Activated T-cell treated with anti-CD3 and anti-CD28 coated beads, Interleukin-2, amount 50 U/mL, for 48 hours (primary cell): ENCODE results near the gene SP4.

ENCODE experiments used
- DNase-seq, 2 experiments: peaks; one replicate each; pipeline ENCODE4 v3.0.0-alpha.2; 2020

Gene SP4

DNA sequence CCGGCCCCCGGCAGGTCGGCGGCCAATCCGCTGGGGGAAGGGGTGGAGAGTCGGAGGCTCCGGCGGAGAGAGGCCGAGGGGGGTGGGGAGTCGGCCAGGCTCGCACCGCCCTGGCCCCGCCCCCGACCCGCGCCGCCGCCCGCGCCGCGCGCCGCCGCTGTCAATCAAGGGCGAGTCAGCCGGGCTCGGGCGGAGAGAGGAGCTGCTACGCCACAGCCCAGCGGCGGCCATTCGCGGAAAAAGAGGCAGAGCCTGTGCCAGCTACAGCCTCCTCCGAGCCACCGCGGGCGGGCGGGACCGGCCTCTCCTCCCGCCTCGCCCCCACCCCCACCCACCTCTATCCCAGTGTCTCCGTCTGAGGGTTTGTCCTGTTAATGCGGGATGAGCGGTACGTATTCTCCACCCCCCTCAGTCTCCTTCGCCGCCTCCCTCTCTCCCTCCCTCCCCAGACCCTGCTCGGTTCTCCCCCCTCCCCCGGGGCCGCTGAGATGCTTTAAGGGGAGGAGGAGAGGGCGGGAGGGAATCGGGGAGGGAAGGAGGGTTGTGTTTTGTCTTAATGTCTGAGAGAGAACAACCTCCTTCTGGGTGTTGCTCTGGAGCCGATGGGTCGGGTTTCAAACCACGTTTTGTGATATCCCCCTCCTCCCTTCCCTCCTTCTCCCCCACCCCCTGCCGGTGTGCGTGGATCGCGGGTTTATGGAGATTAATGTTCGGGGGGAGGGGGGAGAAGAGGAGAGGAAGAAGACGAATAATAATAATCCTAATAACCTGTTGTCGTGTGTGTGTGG is at the start of gene SP4:
TSS of gene SP4 (plus strand) at position 213 of the 788 bp plus-strand sequence. CDS start at position 382, 169 bp downstream.
- DNase-seq = peak; percentile 96 to 97

DNA sequence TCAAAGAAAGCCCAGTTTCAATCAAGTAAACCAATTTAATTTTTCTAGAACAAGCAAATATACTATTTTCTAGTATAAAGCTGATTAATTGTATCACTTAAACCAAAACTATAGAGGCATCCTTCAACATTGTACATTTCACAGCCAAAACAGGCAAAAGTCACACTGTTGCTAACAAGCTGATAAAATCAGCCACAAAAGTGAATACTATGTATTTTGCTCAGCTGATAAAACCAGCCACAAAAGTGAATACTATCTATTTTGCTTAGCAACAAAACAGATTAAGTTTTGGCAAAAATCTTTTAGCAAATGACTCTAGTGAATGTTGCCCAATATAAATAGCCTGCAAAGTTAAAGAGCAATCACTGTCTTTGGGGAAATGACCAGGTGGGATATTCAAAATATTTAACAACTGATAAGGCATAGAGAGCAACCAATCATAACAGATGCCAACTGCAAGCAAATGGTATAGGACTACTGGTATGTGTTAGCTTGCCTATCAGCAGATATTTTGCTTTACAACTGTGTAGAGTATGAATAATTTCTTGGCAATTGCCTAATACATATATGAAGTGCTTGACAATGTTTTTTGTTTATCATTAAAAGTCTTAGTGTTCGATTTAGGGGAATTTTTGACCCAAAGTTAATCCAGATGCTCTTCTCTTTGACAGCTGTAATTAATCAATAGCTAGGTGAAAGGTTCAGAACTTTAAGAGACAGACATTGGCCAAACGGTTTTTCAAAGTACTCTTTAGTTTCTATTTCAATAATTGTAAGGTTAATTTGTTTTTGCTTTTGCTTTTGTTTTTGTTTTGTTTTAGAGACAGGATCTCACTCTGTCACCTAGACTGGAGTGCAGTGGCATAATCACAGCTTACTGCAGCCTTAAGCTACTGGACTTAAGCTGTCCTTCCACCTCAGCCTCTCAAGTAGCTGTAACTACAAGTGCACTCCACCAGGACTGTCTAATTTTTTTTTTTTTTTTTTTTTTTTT is 44.4 kb upstream of the SP4 start:
- DNase-seq = no peak

DNA sequence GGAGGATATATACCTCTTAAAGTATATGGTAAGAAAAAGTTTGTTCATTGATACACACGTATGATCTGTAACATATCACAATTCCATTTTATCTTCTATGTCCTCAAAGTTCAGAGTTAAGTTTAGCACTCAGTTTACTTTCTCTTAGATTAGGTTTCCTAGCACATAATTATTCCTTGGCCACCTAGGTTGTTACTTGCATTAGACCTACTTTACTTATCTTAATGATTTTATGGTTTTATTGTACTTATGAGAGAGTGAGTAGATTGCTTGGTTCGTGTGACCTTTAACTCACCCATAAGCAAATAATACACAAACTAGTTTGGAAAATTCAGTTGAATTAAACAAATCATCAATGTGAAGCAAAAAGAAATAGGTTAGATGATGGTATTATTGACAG is 33.9 kb upstream of the SP4 start:
- no peak for DNase-seq

DNA sequence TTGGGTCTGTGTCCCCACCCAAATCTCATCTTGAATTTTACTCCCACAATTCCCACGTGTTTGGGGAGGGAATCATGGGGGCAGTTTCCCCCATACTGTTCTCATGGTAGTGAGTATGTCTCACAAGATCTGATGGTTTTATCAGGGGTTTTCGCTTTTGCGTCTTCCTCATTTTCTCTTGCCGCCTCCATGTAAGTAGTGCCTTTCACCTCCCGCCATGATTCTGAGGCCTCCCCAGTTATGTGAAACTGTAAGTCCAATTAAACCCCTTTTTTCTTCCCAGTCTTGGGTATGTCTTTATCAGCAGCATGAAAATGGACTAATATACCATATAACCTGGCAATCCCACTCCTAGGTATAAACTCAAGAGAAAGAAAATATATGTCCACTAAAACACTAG is 25.9 kb upstream of the SP4 start:
- no peak for DNase-seq

DNA sequence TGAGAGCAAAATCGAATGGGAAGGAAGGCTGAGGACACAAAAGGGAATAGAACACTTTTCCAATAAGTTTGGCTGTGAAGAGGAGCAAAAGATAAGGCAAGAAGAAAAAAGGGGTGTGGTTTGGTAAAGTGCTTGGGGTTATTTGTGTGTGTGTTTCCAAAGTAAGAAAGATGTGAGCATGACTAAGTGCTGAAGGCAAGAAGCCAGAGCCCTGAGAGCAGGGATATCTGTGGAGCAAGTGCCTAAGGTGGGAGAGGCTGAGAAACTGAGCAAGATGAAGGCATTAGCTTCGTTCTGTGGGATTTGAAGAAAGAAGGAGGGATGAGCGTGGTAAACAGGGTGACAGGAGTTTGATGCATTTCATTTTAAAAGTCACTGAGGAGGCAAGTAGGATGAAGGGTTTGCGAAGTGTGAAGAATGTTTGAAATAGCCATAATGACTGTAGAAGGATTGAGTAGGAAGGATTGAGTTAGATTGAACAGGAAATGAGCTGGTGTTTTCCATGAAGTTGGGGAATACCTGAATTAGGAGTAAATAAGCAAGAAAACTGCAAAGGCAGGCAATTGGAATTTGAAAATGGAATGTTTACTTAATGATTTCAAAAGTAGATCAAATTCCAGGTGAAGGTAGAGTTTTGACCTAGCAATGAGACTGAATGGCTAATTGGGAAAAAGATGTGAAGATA is 19.9 kb upstream of the SP4 start:
- DNase-seq = no peak

DNA sequence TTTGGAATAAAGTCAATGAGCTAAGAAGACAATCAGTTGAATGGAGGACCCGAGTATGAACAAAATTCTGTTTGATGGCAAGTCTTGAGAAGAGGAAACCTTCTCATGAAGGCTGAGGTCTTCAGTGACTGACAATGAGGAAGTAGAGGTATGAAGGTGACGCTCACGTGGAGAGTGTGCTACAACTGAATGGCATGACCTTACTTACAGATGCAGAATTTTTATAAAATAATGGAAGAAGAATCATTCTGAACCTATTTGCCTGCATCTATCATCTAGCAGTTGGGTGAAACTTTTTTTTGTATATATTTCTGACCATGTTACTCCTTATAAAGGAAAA is 19.4 kb upstream of the SP4 start:
- DNase-seq = no peak

DNA sequence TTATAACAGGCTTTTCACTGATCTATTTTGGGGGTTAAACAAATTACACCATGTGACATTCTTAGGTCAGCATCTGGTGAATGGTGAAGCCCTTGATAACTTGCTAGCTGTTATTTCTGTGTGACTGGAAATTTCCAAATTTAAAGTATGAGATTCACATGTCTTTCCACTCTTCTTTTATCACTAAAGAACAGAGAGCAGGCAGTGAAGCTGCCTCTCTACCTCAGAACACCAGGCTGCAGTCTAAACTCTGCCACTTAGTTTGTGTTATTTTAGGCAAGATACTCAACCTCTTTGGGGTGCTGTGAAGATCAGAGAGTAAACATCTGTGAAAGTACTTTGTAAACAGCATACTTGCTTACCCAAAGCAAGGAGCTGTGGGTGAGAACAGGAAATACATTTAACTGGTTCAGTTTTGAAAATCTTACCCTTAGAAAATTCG is 15.5 kb upstream of the SP4 start:
- DNase-seq = no peak

DNA sequence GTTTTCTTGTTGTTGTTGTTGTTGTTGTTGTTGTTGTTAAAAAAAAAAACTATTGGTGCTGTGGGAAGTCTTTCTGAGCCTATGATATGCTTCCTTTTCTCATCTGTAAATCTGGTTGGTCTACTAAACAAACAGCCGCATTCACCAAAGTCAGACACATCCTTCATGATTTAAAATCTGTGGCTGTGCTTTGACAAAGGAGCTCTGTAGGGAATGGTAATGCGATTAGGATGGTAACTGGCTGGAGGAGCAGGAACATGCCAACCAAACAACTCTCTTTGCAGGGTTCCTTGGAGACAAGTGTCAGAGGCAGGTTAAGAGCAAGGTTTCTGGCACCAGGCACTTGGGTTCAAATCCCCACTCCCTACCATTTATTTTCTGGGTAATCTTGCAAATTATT is 14.9 kb upstream of the SP4 start:
- no peak for DNase-seq

DNA sequence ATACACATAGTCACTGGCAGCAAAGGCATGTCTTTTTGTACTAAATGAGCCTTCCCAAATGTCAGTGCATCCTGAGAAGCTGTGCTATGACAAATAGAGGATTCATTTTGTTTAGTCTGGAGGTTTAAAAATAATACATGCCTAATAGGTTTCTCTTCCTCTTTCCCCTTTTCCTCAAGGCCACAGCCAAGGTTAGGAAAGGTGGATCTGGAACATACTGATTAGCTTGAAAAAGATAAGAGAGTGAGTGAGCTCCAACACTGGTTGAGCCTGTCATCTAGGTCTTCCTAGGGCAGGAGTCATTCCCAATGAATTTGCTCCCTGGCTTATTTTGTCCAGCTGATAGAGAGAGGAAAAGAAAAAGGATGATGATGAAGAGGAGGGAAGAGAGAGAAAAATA is 14.4 kb upstream of the SP4 start:
- no peak for DNase-seq

DNA sequence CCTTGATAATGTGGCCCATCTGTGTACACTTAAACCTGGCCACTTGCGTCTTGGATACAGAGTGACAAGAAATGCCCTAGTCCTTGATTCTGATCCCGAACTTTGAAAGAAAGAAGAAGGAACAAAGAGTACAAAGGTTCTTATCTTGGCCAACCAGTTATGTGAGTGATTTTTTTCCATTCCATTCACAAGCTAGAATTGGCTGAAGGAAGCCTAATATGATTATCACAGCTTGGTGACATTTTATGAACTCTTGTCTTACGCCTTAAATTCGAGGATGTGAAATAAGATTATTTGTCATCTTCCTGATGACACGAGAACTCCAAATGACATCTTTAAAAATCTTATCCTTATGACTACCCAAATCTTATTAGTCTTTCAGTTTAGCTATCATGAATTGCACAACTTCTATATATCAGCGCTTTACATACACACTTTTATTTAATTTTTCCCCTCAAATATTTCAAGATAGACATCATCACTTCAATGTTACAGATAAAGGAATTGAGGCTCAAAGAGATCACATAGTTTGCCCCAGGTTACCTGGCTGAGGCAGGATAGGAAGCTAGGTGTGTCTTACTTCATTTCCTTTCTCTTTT is 13.0 kb upstream of the SP4 start:
- DNase-seq = no peak

DNA sequence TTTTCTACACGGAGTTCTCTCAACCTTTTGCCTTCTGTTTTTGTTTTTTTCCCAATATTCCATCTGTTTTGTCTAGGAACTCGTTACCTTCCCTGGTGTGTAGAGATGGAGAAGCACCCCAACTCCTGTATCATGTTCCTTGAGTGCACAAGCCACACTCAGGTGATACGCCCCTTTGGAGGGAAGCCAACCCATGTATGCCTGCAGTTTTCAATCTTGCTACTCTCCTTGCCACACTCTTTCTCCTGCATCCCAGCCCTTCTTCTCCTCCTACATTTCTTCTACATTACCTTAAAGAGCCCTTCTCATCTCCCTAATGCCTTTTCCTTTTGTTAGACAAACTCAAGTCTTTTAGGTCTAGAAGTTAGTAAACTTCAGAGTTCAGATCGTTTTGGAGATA is 10.2 kb upstream of the SP4 start:
- DNase-seq = no peak

DNA sequence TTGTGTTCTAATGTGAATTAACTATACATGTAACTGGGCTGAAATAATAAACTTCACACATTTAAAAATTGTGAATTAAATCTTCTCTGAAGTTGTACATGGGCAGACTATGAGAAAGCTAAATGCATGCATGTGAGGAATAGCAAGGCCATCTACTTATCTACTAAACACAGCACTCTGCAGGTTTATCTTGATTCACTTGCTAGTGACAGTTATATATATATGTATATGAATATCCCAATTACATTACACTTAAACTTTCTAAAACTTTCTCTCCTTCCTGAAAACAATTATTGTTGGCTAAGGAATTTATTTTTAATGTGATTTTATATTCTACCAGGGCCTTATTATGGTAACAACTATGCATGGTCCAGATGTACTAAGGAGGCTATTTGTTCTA is 5.1 kb upstream of the SP4 start:
- DNase-seq = no peak

DNA sequence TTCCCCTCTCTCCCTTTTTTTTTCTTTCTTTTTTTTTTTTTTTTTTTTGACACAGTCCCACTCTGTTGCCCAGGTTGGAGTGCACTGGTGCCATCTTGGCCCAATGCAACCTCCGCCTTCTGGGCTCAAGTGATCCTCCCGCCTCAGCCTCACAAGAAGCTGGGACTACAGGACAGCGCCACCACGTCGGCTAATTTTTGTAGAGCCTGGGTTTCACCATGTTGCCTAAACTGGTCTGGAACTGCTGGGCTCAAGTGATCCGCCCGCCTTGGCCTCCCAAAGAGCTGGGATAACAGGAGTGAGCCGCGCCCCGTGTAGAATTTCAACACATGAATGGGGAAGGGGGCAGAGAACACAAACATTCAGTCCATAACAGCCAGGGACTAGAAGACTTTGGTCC is 2.6 kb upstream of the SP4 start:
- DNase-seq = no peak

DNA sequence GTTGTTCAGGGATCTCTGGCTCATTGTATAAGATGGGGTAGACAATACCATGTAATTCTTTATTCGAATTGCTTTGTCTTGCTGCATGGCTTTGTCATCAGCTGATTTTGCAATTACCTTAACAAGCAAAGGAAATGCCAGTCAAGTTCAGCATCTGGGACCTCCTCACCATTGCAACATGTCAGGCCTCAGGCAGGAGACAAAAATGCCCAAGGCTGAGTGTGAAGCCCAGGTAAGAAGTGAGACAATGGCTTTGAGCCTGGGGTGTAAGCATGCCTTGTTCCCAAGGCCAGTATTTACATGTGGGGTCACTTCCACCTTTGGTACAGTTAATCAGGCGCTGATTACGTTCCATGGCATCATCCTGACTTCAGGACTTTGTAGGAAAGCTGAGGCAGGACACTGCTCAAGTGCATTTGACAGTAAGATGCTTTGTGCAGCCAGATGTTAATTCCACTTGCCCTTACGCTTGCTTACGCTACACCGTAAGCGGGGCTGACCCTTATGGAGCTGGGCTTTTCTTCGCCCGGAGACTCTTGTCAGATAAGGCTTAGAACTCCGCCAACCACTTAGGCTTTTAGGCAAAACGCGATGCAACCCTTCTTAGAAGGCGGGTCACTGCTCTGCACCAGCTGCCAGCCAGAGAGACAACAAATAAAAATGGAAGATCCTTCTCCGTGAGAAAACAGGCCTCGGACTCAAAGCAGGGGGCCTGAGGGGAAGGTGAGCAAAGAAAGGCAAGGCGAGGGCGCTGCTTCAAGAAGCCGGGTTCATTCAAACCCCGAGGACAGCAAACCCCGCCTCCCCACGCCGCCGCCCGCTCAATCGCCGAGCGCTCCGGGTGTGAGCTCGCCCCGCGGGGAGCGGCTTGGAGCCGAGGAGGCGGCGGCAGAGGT is 1.3 kb upstream of the SP4 start:
- DNase-seq = no peak

DNA sequence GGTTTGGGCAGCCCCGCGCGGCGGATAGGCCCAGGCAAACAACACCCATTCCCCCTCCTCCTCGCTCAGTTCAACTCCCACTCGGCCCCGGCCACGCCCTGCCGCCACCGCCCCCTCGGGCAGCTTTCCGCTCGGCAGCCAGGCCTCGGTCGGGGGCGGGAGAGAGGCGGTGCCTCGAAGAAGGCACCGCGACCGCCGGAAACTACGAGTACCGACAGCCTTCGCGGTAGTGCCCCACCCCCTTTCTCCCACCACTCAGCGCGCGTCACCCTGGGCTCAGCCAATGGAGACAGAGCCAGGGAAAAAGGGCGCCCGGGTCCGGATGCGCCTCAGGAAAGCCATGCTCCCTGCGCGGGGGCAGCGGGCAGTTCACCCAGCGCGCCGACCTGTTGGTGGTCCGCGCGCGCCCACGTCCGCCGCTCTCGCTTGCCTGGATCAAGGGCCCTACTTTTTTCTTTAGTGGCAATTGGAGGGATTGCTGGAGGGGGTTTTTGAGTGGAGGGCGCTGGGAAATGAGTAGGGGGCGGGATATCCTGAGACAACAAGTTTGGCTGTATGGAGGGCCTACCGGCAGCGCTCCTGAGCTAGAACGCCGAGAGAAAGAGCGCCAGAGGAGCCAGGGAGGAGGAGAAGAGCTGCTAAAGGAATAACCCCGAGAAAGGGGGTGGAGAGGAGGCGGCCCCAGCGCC is 557 bp upstream of the SP4 start:
- peak; percentile 99 for DNase-seq

DNA sequence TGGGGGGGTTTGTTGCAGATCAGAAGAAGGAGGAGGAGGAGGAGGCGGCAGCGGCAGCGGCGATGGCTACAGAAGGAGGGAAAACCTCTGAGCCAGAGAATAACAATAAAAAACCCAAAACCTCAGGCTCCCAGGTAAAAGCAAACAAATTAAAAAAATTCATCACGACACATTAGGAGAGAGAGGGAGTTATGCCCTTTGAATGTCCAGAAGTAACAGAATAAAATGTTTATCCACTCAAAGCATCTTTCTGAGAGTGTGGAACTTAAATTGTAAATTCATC is 717 bp downstream of the SP4 start:
- DNase-seq = no peak

DNA sequence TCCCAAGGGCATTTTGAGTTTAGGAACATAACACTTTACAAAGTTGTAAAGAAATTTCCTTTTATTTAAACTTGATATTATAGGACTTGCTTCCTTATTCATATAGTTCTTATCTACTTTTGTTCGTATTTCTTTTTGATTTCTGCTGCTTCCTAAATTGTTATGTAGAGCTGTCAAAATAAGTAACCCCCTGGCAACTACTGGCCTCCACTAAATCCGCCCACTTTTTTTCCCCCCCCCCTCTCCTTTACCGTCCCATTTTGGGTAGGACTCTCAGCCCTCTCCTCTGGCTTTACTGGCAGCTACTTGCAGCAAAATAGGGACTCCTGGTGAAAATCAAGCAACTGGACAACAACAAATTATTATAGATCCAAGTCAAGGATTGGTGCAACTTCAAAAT is 1.1 kb downstream of the SP4 start:
- no peak for DNase-seq

DNA sequence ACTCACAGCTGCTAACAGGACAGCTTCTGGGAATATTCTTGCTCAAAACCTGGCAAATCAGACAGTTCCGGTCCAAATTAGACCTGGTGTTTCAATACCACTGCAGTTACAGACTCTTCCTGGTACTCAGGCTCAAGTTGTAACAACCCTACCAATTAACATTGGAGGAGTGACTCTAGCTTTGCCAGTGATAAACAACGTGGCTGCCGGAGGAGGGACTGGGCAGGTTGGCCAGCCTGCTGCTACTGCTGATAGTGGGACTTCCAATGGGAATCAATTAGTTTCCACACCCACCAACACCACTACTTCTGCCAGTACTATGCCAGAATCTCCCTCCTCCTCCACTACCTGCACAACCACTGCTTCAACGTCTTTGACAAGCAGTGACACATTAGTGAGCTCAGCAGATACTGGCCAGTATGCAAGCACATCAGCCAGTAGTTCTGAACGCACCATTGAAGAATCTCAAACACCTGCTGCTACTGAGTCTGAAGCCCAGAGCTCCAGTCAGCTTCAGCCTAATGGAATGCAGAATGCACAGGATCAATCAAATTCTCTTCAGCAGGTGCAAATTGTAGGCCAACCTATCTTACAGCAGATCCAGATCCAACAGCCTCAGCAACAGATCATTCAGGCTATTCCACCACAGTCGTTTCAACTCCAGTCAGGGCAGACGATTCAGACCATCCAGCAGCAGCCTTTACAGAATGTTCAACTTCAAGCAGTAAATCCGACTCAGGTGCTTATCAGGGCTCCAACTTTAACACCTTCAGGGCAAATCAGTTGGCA is 2.1 kb downstream of the SP4 start:
- peak in 1 of 2 experiments; percentile 26 for DNase-seq

DNA sequence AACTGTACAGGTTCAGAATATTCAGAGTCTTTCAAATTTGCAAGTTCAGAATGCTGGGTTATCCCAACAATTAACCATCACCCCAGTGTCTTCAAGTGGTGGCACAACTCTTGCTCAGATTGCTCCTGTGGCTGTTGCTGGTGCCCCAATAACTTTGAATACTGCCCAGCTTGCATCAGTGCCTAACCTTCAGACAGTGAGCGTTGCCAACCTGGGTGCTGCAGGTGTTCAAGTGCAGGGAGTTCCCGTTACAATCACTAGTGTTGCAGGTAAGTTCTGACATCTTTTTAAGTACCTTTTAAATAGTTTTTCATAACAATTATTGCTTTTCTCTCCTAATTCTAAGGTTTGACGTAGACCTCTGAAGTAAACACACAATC is 2.7 kb downstream of the SP4 start:
- DNase-seq = no peak

DNA sequence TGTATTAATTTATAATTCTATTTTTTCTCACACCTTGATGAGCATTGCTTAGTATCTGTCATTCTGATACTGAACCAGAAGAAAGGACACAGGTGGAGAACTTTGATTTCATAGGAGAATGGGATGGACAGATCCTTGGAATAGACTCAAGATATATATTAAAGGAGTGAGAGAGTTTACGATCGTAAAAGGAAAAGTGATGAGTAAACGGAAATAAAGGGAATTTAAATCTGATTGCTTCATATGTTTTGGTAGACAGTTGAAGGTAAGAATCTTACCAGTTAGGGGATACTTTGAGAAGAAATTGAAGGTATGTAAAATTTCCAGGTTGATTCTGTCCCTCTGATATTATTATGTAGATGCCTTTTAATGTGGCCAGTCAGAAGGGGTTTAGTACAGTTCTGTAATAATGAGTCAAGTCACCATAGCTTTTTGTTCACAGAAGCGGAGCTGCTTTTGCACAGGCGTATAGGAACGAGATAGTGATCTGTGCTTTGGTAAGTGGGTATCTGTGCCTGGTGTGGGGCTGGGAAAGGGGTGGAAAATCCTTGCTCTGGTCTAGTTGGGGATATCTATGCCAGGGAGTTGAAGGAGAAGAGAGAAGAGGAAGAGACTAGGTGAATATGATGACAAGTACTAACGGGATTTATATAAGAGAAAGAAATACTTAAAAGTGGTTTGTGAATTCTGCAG is 15.4 kb downstream of the SP4 start:
- no peak for DNase-seq
